Neural progenitor cell (in vitro differentiated cells): Measurements from ENCODE around the gene PGK2.

Source experiments
- EZH2 ChIP-seq: fragments of 200-600 bp; sonication (generic); IDR thresholded peaks from 2 replicates; pipeline ENCODE4 v1.6.1; 2017; ENCODE audit warnings: antibody characterized with exemption, mild to moderate bottlenecking, moderate library complexity
- EZH2phosphoT487 ChIP-seq: fragments of 200-600 bp; sonication (generic); IDR thresholded peaks from 2 replicates; pipeline ENCODE4 v1.6.1; 2017; ENCODE audit warnings: antibody characterized with exemption
- TF ChIP-seq, protein P1 (sequence below): fragments of 200-600 bp; sonication (generic); IDR thresholded peaks from 2 replicates; pipeline ENCODE4 v1.5.1; 2017; ENCODE audit warnings: antibody characterized with exemption, mild to moderate bottlenecking

DNA sequence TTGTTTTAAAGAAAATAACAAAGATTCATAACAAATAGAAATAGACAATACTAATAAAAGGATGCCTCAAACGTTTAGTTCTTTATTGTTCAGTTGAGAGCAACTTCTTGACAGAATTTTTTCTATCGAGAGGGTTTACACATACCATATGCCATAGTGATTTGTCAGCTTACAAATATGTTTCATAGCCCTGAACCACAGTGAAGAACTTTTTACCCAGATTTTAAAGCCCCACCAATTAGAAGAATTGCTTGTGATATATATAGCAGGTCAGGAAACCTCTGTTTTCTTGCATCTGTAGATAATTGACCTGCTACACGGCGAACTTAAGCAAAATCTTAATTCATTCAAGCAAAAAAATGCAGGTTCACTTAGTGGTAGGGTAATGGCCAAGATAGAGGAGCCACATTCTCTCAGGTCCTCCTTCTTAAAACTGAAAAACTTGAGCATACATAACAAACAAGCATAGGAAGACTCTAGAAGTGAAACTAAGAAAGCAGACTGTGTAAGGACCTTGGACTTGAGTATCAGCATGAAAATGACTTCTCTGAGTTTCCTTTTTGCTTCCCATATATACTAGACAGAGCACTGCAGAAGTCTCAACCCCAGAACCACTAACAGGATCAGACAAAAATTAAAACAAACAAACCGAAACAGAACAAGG lies 39.8 kb upstream of the PGK2 start:
- TF ChIP-seq, protein P1, sequence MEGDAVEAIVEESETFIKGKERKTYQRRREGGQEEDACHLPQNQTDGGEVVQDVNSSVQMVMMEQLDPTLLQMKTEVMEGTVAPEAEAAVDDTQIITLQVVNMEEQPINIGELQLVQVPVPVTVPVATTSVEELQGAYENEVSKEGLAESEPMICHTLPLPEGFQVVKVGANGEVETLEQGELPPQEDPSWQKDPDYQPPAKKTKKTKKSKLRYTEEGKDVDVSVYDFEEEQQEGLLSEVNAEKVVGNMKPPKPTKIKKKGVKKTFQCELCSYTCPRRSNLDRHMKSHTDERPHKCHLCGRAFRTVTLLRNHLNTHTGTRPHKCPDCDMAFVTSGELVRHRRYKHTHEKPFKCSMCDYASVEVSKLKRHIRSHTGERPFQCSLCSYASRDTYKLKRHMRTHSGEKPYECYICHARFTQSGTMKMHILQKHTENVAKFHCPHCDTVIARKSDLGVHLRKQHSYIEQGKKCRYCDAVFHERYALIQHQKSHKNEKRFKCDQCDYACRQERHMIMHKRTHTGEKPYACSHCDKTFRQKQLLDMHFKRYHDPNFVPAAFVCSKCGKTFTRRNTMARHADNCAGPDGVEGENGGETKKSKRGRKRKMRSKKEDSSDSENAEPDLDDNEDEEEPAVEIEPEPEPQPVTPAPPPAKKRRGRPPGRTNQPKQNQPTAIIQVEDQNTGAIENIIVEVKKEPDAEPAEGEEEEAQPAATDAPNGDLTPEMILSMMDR, result no peak
- TF ChIP-seq EZH2phosphoT487, result no peak
- no peak for TF ChIP-seq EZH2
